RKO (cell line): ENCODE measurements around the gene TRIM24.
"Not testable (repeated sequence)": the region's sequence is repeated elsewhere in the genome, so short reads cannot be mapped to it uniquely, and the experiment has no call there.

Experiments
- DNase-seq: peaks from one replicate; pipeline ENCODE4 v3.0.0-alpha.2; 2016; ENCODE audit warnings: low spot score

Gene TRIM24

GRCh38 chr7:138460649-138461607 is 869 bp downstream of the TRIM24 start:
- DNase-seq: peak; percentile 73

DNA sequence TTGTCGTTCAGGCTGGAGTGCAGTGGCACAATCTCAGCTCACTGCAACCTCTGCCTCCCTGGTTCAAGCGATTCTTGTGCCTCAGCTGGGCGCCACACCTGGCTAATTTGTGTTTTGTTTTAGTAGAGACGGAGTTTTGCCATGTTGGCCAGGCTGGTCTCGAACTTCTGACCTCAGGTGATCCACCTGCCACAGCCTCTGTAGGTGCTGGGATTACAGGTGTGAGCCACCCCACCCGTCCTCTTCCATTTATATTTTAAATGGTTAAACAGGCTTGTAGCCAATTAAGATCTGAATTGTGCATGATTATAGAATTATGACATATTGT is 3.2 kb downstream of the TRIM24 start:
- DNase-seq: not testable (repeated sequence)

GRCh38 chr7:138465046-138465445 is 5.0 kb downstream of the TRIM24 start:
- no peak for DNase-seq

DNA sequence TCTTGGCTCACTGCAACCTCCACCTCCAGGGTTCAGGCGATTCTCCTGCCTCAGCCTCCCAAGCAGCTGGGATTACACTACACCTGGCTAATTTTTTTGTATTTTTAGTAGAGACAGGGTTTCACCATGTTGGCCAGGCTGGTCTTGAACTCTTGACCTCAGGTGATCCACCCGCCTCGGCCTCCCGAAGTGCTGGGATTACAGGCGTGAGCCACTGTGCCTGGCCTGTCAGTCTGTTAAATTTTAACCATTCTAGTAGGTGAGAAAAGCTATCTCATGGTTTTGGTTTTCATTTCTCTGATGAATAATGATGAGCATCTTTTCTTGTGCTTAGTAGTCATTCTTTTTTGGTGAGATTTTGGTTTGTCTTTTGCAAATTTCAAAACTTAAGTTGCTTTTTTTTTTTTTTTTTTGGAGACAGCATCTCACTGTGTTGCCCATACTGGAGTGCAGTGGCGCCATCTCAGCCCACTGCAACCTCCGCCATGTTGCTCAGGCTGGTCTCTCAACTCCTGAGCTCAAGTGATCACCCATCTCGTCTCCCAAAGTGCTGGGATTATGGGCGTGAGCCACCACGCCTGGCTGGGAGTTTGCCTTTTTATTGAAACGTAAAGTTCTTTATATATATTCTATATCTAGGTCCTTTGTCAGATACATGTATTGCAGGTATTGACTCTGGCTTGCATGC is 6.2 kb downstream of the TRIM24 start:
- DNase-seq: not testable (repeated sequence)

GRCh38 chr7:138468244-138469123 is 8.4 kb downstream of the TRIM24 start:
- no peak for DNase-seq

DNA sequence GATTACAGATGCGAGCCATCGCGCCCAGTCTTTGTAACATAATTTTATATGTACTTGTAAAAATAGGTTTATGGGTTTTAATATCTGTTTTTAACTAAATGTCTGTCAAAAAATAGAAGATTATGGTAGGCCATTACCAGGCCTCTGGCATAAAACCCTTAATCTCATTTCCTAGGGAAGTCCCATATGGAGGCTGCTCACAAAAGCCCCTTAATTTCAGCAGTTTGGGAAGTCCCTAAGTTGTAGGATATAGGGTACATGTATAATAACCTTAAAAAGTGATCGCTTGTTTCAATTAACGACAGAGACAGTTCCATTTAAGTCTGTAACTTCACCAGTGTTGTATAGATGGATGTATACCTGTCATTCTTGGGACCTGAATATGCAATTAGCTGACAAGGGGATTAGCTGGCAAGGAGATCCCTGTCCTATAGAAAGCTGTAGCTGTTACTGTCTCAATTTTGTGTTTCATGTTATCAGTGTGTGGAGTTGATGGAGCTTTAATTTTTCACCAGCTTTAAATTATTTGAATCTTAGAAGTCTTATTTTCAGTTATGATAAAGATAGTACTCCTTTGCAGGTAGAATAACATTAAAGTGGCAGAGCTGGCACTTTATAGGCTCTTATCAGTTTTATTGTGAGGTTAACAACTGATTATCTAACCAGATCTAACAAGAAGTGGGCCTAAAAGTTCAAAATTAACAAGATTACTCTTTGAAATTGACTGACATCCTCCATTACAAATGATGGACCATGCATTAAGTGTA is 10.5 kb downstream of the TRIM24 start:
- DNase-seq: no peak

DNA sequence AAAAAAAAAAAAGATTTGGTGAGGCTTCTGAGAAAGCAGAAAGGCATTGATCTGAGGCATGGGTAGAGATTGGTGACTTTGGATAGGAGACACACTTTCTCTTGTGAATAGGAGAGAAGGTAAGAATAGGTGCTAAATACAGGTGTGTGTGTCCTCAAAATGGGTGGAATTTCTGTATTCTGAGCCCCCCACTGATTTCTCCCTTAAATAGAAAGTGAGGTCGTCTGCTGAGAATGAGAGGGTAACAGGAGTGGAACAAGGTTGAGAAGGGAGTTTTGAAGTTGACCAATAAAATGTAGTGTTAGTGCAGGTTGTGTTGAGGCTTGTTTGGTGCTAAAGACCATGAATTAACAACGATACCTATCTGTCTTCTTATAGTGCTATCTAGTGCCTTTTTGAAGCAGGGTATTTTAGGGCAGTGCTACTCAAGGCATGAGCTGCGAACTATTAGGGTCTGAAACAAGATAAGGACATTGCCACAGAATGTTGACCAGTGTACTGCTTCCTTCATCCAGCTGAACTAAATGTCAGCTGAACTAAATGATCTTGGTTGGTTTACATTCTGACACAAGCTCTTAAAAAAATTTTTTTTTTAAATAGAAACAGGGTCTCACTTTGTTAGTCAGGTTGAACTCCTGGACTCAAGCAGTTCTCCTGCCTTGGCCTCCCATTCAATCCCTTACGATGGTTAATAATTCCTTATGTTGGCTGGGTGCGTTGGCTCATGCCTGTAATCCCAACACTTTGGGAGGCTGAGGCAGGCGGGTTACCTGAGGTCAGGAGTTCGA is 12.4 kb downstream of the TRIM24 start:
- no peak for DNase-seq

- no peak for DNase-seq
Measured at GRCh38 chr7:138475377-138475776, 15.3 kb downstream of the TRIM24 start.

DNA sequence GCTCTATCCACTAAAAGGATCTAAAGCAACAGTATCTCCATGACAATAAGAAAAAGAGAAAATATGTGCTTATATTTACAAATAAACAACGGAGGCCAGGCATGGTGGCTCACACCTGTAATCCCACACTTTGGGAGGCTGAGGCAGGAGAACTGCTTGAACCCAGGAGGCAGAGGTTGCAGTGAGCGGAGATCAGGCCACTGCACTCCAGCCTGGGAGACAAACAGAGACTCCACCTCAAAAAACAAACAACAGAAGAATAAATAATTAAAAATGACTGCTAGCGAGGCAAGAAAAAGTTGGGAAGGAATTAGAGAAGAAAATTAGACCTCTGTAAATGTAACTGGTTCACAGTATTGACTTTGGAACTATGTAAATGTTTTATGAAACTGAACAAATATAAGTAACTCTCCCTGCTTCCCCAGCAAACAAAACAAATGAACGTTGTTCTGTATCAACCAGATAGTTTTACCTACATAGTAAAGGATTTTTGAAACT is 17.1 kb downstream of the TRIM24 start:
- no peak for DNase-seq

- DNase-seq: no peak
Measured at GRCh38 chr7:138477581-138477980, 17.5 kb downstream of the TRIM24 start.

DNA sequence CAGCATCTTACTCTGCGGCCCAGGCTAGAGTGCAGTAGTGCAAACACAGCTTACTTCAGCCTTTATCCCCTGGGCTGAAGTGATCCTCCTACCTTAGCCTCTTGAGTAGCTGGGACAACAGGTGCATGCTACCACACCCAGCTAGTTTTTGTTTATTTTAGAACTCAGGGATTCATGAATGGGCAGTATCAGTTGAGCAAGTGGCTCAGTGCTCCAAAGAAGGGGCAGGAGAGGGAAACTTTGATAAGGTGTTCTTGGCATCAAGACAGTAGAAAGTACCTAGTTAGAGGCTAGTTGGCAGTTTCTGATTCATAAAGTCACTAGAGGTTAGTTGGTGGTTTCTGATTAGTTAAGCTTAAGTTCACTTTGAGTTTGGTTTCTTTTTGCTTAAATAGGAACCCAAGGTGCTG is 18.4 kb downstream of the TRIM24 start:
- no peak for DNase-seq

DNA sequence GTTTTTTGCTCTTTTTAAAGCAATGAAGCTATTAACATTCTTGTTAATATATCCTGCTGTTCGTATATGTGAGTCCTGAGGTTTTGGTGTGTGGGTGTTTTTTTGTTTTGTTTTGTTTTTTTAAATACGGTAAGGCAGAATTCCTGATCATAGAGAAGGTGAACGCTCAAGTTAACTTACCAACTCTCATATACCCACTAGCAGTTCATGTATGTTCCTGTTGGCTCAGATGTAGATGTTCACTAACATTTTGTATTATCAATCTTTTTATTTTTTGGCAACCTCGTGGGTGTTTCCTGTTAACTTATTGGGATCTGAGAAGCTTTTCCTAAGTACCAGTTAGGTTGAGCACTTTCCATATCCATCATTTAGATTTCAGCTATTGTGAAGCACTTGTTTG is 20.5 kb downstream of the TRIM24 start:
- DNase-seq: no peak

- no peak for DNase-seq
Measured at GRCh38 chr7:138481447-138482380, 21.7 kb downstream of the TRIM24 start.

DNA sequence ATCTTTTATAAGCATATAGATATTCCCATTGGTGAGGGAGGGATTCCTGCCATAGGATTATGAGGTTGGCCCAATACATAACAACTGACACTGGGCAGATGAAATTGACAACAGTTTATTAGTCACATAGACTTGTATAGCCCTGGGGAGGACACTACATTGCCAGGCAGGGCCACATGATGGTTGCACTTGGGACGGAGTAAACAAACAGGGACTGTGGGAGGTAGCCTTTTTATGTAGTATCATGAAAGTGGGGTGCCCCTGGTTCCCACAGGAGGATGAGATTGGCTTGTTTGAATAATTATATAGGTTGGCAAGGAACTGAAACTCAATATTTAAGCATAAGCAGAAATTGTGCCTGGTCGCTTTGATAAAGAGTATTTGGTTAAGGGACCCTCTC is 23.5 kb downstream of the TRIM24 start:
- no peak for DNase-seq

DNA sequence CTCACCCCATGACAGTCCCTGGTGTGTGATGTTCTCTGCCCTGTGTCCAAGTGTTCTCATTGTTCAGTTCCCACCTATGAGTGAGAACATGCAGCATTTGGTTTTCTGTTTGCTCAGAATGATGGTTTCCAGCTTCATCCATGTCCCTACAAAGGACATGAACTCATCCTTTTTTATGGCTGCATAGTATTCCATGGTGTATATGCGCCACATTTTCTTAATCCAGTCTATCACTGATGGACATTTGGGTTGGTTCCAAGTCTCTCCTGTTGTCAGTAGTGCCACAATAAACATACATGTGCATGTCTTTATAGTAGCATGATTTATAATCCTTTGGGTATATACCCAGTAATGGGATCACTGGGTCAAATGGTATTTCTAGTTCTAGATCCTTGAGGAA is 25.4 kb downstream of the TRIM24 start:
- not testable (repeated sequence) for DNase-seq

DNA sequence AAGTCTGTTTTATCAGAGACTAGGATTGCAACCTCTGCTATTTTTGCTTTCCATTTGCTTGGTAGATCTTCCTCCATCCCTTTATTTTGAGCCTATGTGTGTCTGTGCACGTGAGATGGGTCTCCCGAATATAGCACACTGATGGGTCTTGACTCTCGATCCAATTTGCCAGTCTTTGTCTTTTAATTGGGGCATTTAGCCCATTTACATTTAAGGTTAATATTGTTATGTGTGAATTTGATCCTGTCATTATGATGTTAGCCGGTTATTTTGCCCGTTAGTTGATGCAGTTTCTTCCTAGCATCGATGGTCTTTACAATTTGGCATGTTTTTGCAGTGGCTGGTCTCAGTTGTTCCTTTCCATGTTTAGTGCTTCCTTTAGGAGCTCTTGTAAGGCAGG is 29.1 kb downstream of the TRIM24 start:
- not testable (repeated sequence) for DNase-seq

DNA sequence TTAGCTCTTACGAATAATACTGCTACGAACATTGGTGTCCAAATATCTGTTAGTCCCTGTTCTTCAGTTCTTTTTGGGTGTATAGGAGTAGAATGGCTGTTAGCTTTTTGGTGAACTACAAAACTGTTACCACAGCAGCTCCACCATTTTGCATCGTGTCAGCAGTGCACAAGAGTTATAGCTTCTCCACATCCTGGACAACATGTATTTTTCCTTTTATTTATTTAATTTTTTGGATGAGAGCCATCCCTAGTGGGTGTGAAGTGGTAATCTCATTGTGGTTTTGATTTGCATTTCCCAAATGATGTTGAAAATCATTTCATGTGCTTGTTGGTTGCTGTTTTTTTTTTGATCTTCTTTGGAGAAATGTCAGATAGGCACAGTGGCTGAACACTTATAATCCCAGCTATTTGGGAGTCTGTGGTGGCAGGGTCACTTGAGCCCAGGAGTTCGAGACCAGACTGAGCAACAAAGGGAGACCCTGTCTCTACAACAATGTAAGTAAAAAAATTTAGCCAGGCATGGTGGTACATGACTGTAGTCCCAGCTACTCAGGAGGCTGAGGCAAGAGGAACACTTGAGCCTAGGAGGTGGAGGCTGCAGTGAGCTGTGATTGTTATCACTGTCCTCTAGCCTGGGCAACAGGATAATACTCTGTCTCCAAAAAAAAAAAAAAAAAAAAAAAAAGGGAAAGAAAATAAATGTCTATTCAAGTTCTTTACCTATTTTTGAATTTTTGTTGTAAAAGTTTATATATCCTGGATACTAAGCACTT is 31.7 kb downstream of the TRIM24 start:
- no peak for DNase-seq

- no peak for DNase-seq
Measured at GRCh38 chr7:138492423-138492822, 32.4 kb downstream of the TRIM24 start.

DNA sequence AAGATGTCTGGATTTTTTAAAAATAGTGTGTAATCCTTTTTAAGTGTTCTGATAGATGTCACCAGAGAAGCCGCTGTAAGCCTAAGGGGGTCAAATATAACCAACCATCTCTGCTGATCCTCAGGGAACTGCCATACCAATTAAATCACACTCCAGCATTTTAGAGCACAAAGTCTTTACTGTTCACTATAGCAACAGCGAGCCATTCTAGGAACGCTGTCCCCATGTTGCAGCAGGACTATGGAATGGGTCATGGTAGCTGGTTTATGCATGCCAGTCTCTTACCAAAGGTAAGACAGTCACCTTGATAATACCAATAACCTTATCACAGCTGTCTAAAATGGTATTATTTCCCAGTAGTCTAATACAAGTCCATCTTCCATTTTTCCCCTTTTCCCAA is 33.5 kb downstream of the TRIM24 start:
- no peak for DNase-seq
